NT2/D1 (cell line): ENCODE results near the gene RHBDL3.

Source experiments
- SUZ12 ChIP-seq: IDR thresholded peaks from 2 replicates; pipeline ENCODE4 v1.6.1; 2011; ENCODE audit not compliant: insufficient read length, insufficient read depth; ENCODE audit errors: extremely low read depth
- YY1 ChIP-seq: IDR thresholded peaks from 2 replicates; pipeline ENCODE4 v1.6.1; 2011; ENCODE audit not compliant: insufficient read length, insufficient read depth
- ZNF274 ChIP-seq: IDR thresholded peaks from 2 replicates; pipeline ENCODE4 v1.6.1; 2011; ENCODE audit warnings: mild to moderate bottlenecking, low read depth, low read length

DNA sequence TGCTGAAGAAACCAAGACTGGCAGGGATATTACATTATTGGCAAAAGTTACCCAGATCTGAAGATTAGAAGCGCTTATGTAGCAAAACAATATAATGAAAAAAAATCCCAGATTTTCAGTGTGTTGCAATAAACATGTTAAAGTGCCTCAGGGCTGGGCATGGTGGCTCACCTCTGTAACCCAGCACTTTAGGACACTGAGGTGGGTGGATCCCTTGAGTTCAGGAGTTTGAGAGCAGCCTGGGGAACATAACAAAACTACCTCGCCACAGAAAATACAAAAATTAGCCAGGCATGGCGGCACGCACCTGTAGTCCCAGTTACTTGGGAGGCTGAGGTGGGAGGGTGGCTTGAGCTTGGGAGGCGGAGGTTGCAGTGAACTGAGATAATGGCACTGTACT lies 91.1 kb downstream of the RHBDL3 start:
- TF ChIP-seq YY1, result no peak
- TF ChIP-seq SUZ12, result no peak
- no peak for TF ChIP-seq ZNF274
